Inferior parietal cortex (tissue), 1 donor: ENCODE measurements around the gene PSG4.
"Not testable (repeated sequence)": the region's sequence is repeated elsewhere in the genome, so short reads cannot be mapped to it uniquely, and the experiment has no call there.

ENCODE experiments used
- DNase-seq: peaks from one replicate; pipeline ENCODE4 v3.0.0-alpha.2; 2016; ENCODE audit errors: extremely low spot score

The PSG4 gene

GRCh38 chr19:43198686-43199419 is 6.6 kb downstream of the PSG4 start:
- DNase-seq: not testable (repeated sequence)

GRCh38 chr19:43197666-43198397 is 7.6 kb downstream of the PSG4 start:
- not testable (repeated sequence) for DNase-seq

GRCh38 chr19:43194397-43194796 is 11.0 kb downstream of the PSG4 start:
- DNase-seq: not testable (repeated sequence)

GRCh38 chr19:43192381-43193155 is 12.9 kb downstream of the PSG4 start:
- not testable (repeated sequence) for DNase-seq

- not testable (repeated sequence) for DNase-seq
Measured at GRCh38 chr19:43188092-43188491, 17.3 kb downstream of the PSG4 start.

- DNase-seq: not testable (repeated sequence)
Measured at GRCh38 chr19:43186311-43186935, 19.0 kb downstream of the PSG4 start, which contains the start of gene PSG5. Gene PSG5, minus strand, starts transcription at chr19:43186536. Its CDS starts 131 bp downstream, at chr19:43186405.

- DNase-seq: not testable (repeated sequence)
Measured at GRCh38 chr19:43181869-43182771, 23.3 kb downstream of the PSG4 start.

GRCh38 chr19:43179569-43180147 is 25.8 kb downstream of the PSG4 start:
- not testable (repeated sequence) for DNase-seq

GRCh38 chr19:43178577-43178976 is 26.9 kb downstream of the PSG4 start:
- DNase-seq: not testable (repeated sequence)

- DNase-seq: not testable (repeated sequence)
Measured at GRCh38 chr19:43165906-43166305, 39.5 kb downstream of the PSG4 start.

GRCh38 chr19:43163135-43163534 is 42.3 kb downstream of the PSG4 start:
- DNase-seq: not testable (repeated sequence)

- DNase-seq: not testable (repeated sequence)
Measured at GRCh38 chr19:43162261-43162660, 43.2 kb downstream of the PSG4 start.

- no peak for DNase-seq
Measured at GRCh38 chr19:43152214-43152613, 53.2 kb downstream of the PSG4 start.

GRCh38 chr19:43149788-43150187 is 55.6 kb downstream of the PSG4 start:
- DNase-seq: not testable (repeated sequence)

- DNase-seq: no peak
Measured at GRCh38 chr19:43148233-43148632, 57.2 kb downstream of the PSG4 start.
